Tibial artery (tissue), 4 donors: ENCODE results near the gene PDCD1.
"Not testable (repeated sequence)": the region's sequence is repeated elsewhere in the genome, so short reads cannot be mapped to it uniquely, and the experiment has no call there.

Experiments used
- DNase-seq, 2 donors: peaks; one replicate each; pipeline ENCODE4 v3.0.0-alpha.2; 2019
- H3K27ac ChIP-seq, 2 donors: fragments of 200-600 bp; sonication (generic) in 1 of 2; 1 replicate in 1 of 2; 2 replicates in 1 of 2; pipeline ENCODE4 v1.5.1; 2018 to 2019; ENCODE audit warnings: mild to moderate bottlenecking in 1 of 2
- H3K27me3 ChIP-seq, 2 donors: fragments of 200-600 bp; sonication (generic) in 1 of 2; one replicate each; pipeline versions ENCODE4 v1.5.1 to v1.6.0; 2016 to 2019
- H3K36me3 ChIP-seq, 3 donors: fragments of 200-600 bp; sonication (generic) in 2 of 3; one replicate each; pipeline ENCODE4 v1.5.1; 2016 to 2019; ENCODE audit warnings: mild to moderate bottlenecking in 2 of 3
- H3K4me1 ChIP-seq, 4 donors: fragments of 200-600 bp; sonication (generic) in 2 of 4; 1 replicate in 3 of 4; 2 replicates in 1 of 4; pipeline ENCODE4 v1.5.1; 2016 to 2019
- H3K4me3 ChIP-seq, 2 donors: fragments of 200-600 bp; sonication (generic) in 1 of 2; 1 replicate in 1 of 2; 2 replicates in 1 of 2; pipeline ENCODE4 v1.5.1; 2018 to 2019; ENCODE audit warnings: mild to moderate bottlenecking in 2 of 2
- H3K9me3 ChIP-seq, 3 donors: fragments of 200-600 bp; sonication (generic) in 1 of 3; one replicate each; pipeline ENCODE4 v1.5.1; 2016 to 2019
- CTCF ChIP-seq, 2 experiments: fragments of 200-600 bp in 1 of 2; fragments of 450-650 bp in 1 of 2; IDR thresholded peaks; one replicate each; pipeline ENCODE4 v1.5.1; 2017 to 2019; ENCODE audit warnings: antibody characterized with exemption in 2 of 2, mild to moderate bottlenecking in 1 of 2, moderate library complexity in 1 of 2
- intact Hi-C: fragments of 100-400 bp; cut with DNase I; formaldehyde crosslinking; loops from one replicate; pipeline ENCODE4 v1.15.0; 2023; ENCODE audit warnings: low total_unique reads

PDCD1 gene

GRCh38 chr2:241804326-241805229 lies 54.1 kb downstream of the PDCD1 start:
- peaks cover 0 to 21% (median 20%) of the 10 kb centered on the region in 4 donors for H3K4me1 ChIP-seq
- intact Hi-C loops, result no loop called here
- no peak for TF ChIP-seq CTCF (IDR thresholded peaks at IDR 0.05)
- H3K4me3 ChIP-seq, result peak overlapping the region; percentile 41 to 53
- no peak overlapping the region for H3K27ac ChIP-seq
- peak; percentile 18 to 60 for DNase-seq
- H3K27me3 ChIP-seq, result peaks cover 0 to 39% of the 10 kb centered on the region in 2 donors
- H3K36me3 ChIP-seq, result no peaks in the 10 kb centered on the region
- H3K9me3 ChIP-seq, result no peaks in the 10 kb centered on the region

DNA sequence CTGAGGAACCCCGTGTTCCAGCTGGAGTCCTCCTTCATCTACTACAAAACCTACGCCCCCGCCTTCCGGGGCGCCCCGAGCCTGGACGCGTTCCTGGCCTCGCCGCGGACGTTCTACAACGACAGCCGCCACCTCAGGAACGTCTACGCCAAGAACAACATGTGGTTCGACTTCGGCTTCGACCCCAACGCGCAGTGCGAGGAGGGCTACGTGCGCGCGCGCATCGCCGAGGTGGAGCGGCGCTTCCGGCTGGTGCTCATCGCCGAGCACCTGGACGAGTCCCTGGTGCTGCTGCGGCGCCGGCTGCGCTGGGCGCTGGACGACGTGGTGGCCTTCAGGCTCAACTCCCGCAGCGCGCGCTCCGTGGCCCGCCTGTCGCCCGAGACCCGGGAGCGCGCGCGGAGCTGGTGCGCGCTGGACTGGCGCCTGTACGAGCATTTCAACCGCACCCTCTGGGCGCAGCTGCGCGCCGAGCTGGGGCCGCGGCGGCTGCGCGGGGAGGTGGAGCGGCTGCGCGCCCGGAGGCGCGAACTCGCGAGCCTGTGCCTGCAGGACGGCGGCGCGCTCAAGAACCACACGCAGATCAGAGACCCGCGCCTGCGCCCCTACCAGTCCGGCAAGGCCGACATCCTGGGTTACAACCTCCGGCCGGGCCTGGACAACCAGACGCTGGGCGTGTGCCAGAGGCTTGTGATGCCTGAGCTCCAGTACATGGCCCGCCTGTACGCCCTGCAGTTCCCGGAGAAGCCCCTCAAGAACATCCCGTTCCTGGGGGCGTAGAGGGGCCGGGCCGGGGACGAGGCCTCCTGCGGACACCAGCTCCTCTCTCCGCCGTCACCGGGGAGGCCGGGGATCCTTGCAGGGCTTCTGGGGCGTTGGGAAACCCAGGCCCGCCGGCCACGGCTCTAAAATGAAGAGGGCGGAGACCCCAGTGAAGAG lies 55.0 kb downstream of the PDCD1 start:
- peak overlapping the region; percentile 41 to 53 for H3K4me3 ChIP-seq
- H3K27ac ChIP-seq, result no peak overlapping the region
- H3K36me3 ChIP-seq, result no peaks in the 10 kb centered on the region
- peaks cover 0 to 21% (median 20%) of the 10 kb centered on the region in 4 donors for H3K4me1 ChIP-seq
- intact Hi-C loops, result no loop called here
- H3K27me3 ChIP-seq, result peaks cover 0 to 39% of the 10 kb centered on the region in 2 donors
- DNase-seq, result peak; percentile 41 to 65
- H3K9me3 ChIP-seq, result no peaks in the 10 kb centered on the region
- no peak for TF ChIP-seq CTCF (IDR thresholded peaks at IDR 0.05)

GRCh38 chr2:241802421-241803318 lies 56.0 kb downstream of the PDCD1 start:
- Histone ChIP-seq H3K36me3 (no peaks in the 10 kb centered on the region), H3K9me3 (no peaks in the 10 kb centered on the region), H3K4me3 (peak overlapping the region; percentile 41 to 53), H3K27ac (no peak overlapping the region), H3K4me1 (peaks cover 0 to 21% (median 20%) of the 10 kb centered on the region in 4 donors), H3K27me3 (peaks cover 0 to 48% of the 10 kb centered on the region in 2 donors)
- intact Hi-C loops, result no loop called here
- DNase-seq, result peak in 1 of 2 donors; percentile 13
- TF ChIP-seq CTCF (IDR thresholded peaks at IDR 0.05), result no peak

GRCh38 chr2:241801611-241802420 lies 56.9 kb downstream of the PDCD1 start:
- intact Hi-C loops, result no loop called here
- Histone ChIP-seq H3K27me3 (peaks cover 0 to 54% of the 10 kb centered on the region in 2 donors), H3K4me1 (peaks cover 0 to 21% (median 20%) of the 10 kb centered on the region in 4 donors), H3K36me3 (no peaks in the 10 kb centered on the region), H3K27ac (no peak overlapping the region), H3K4me3 (no peak overlapping the region), H3K9me3 (no peaks in the 10 kb centered on the region)
- TF ChIP-seq CTCF (IDR thresholded peaks at IDR 0.05), result no peak
- peak; percentile 16 to 53 for DNase-seq

- peaks cover 0 to 68% of the 10 kb centered on the region in 2 donors for H3K27me3 ChIP-seq
- DNase-seq, intact Hi-C loops: not testable (repeated sequence)
Measured at GRCh38 chr2:241800198-241800903, 58.3 kb downstream of the PDCD1 start.

More at GRCh38 chr2:241800198-241800903, 58.3 kb downstream of the PDCD1 start:
- peaks cover 0 to 21% (median 20%) of the 10 kb centered on the region in 4 donors for H3K4me1 ChIP-seq
- not testable (repeated sequence) for H3K9me3 ChIP-seq, H3K4me3 ChIP-seq, H3K27ac ChIP-seq, H3K36me3 ChIP-seq
